HepG2 (cell line): ENCODE data around the gene GPR31. TPM values are rescaled to one million over a fixed set of nuclear protein-coding genes. Genes with fewer than 3 reads are reported as not detected.

Experiments
- ARID4A ChIP-seq: sonication (generic); formaldehyde crosslinking; IDR thresholded peaks from 2 replicates; pipeline ENCODE4 v1.5.0; 2020; ENCODE audit warnings: mild to moderate bottlenecking, missing genetic modification reagents, borderline replicate concordance
- CBX1 ChIP-seq: IDR thresholded peaks from one replicate; pipeline ENCODE4 v1.6.1; 2016; ENCODE audit warnings: antibody characterized with exemption, low read depth
- DPF2 ChIP-seq: sonication (generic); formaldehyde crosslinking; IDR thresholded peaks from 2 replicates; pipeline ENCODE4 v1.4.0; 2020; ENCODE audit warnings: mild to moderate bottlenecking, low read depth, missing genetic modification reagents, borderline replicate concordance
- FOXC1 ChIP-seq: sonication (generic); formaldehyde crosslinking; IDR thresholded peaks from 2 replicates; pipeline ENCODE4 v1.8.0; 2022; ENCODE audit warnings: mild to moderate bottlenecking, missing genetic modification reagents, borderline replicate concordance
- HES4 ChIP-seq: sonication (generic); formaldehyde crosslinking; IDR thresholded peaks from 2 replicates; pipeline ENCODE4 v1.9.0; 2021; ENCODE audit warnings: mild to moderate bottlenecking, missing genetic modification reagents, borderline replicate concordance
- KAT8 ChIP-seq: IDR thresholded peaks from 2 replicates; pipeline ENCODE4 v1.6.1; 2016; ENCODE audit warnings: missing genetic modification reagents, missing compliant biosample characterization
- KIAA2018 ChIP-seq: sonication (generic); formaldehyde crosslinking; IDR thresholded peaks from 2 replicates; pipeline ENCODE4 v1.5.0; 2020; ENCODE audit warnings: mild to moderate bottlenecking, missing genetic modification reagents, borderline replicate concordance
- MEF2D ChIP-seq: sonication (generic); formaldehyde crosslinking; IDR thresholded peaks from 2 replicates; pipeline ENCODE4 v1.5.1; 2020; ENCODE audit warnings: mild to moderate bottlenecking, missing genetic modification reagents
- NPAS2 ChIP-seq: sonication (generic); formaldehyde crosslinking; IDR thresholded peaks from 2 replicates; pipeline ENCODE4 v1.8.0; 2022; ENCODE audit warnings: mild to moderate bottlenecking, missing genetic modification reagents, borderline replicate concordance
- RNF2 ChIP-seq: fragments of 450-650 bp; conservative IDR thresholded peaks from 2 replicates; pipeline ENCODE4 v1.6.1; 2016; ENCODE audit warnings: low read depth
- RXRA ChIP-seq: sonication (generic); formaldehyde crosslinking; IDR thresholded peaks from 2 replicates; pipeline ENCODE4 v1.5.1; 2020; ENCODE audit warnings: missing genetic modification reagents
- ZNF34 ChIP-seq: sonication (generic); formaldehyde crosslinking; IDR thresholded peaks from 2 replicates; pipeline ENCODE4 v1.4.0; 2020; ENCODE audit warnings: mild to moderate bottlenecking, missing genetic modification reagents, borderline replicate concordance
- ZNF839 ChIP-seq: sonication (generic); formaldehyde crosslinking; IDR thresholded peaks from 2 replicates; pipeline ENCODE4 v1.4.0; 2020; ENCODE audit warnings: missing genetic modification reagents, mild to moderate bottlenecking, borderline replicate concordance
- polyA plus RNA-seq, 8 experiments: library from polyadenylated mRNA; depleted of rRNA in 3 of 8; stranded (reverse) in 7 of 8; unstranded in 1 of 8; fragments of >200 nt; fragmentation: Illumina TruSeq in 4 of 8; extraction: Trizol in 4 of 8; gene quantifications; 2 replicates each; pipeline versions ENCODE4 v1.2.1 to v1.2.3, GENCODE V29; 2011 to 2016; ENCODE audit warnings: low read depth in 4 of 8, missing spikeins in 1 of 8, mixed read lengths in 1 of 8; ENCODE audit not compliant: insufficient read depth in 1 of 8
- total RNA-seq, 5 experiments: library from RNA; depleted of rRNA; stranded (reverse); fragments of >200 nt; fragmentation: Illumina TruSeq; extraction: Trizol; gene quantifications; 2 replicates each; pipeline ENCODE4 v1.2.3, GENCODE V29; 2016; ENCODE audit warnings: low read depth in 1 of 5
- TF ChIP-seq, protein P1 (sequence below): conservative IDR thresholded peaks from 2 replicates; pipeline ENCODE4 v1.6.1; 2018; ENCODE audit warnings: missing genetic modification reagents

GPR31 gene
- total and polyA plus RNA-seq, 2 of the 13 experiments (the other 11 are each of a cell fraction or from before 2014, with no cell fraction given) = not detected

GRCh38 chr6:167130712-167131684, 26.8 kb downstream of the GPR31 start (continued):
- TF ChIP-seq FOXC1 (no peak; the same call in 1 of the 2 replicates), CBX1 (no peak), RXRA (peak; percentile 94), ZNF839 (CRISPR knock-in tag) (no peak), MEF2D (peak; percentile 61; the same call in 1 of the 2 replicates), HES4 (CRISPR knock-in tag) (no peak), RNF2 (no peak; the same call in 1 of the 2 replicates), NPAS2 (CRISPR knock-in tag) (no peak), DPF2 (no peak; the same call in 1 of the 2 replicates), KAT8 (CRISPR knock-in tag) (no peak; the same call in 1 of the 2 replicates), KIAA2018 (CRISPR knock-in tag) (0 out of 2 replicates have a peak, but pooled peaks have one; percentile 57), ARID4A (CRISPR knock-in tag) (peak; percentile 63; the same call in 1 of the 2 replicates), ZNF34 (CRISPR knock-in tag) (no peak)
- TF ChIP-seq, protein P1, sequence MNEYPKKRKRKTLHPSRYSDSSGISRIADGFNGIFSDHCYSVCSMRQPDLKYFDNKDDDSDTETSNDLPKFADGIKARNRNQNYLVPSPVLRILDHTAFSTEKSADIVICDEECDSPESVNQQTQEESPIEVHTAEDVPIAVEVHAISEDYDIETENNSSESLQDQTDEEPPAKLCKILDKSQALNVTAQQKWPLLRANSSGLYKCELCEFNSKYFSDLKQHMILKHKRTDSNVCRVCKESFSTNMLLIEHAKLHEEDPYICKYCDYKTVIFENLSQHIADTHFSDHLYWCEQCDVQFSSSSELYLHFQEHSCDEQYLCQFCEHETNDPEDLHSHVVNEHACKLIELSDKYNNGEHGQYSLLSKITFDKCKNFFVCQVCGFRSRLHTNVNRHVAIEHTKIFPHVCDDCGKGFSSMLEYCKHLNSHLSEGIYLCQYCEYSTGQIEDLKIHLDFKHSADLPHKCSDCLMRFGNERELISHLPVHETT = no peak; the same call in 1 of the 2 replicates
